Spleen (tissue), 11 donors: ENCODE data around the gene CSRP2. TPM values are rescaled to one million over a fixed set of nuclear protein-coding genes. Genes with fewer than 3 reads are reported as not detected.

Experiments used
- DNase-seq: peaks from one replicate; pipeline ENCODE4 v3.0.0-alpha.2; 2020
- H3K27ac ChIP-seq, 8 donors: fragments of 200-600 bp; sonication (generic) in 7 of 8; 1 replicate in 4 of 8; 2 replicates in 4 of 8; pipeline versions ENCODE4 v1.5.0 to v1.8.0; 2016 to 2021; ENCODE audit warnings: inconsistent platforms in 4 of 8, mild to moderate bottlenecking in 4 of 8, moderate library complexity in 1 of 8
- H3K27me3 ChIP-seq, 7 donors: fragments of 200-600 bp; sonication (generic) in 6 of 7; replicated peaks in 1 of 7; 1 replicate in 4 of 7; 2 replicates in 3 of 7; pipeline versions ENCODE4 v1.5.0 to v1.8.0; 2016 to 2021; ENCODE audit warnings: inconsistent platforms in 3 of 7, mild to moderate bottlenecking in 1 of 7
- H3K36me3 ChIP-seq, 6 donors: fragments of 200-600 bp; sonication (generic) in 5 of 6; 1 replicate in 4 of 6; 2 replicates in 2 of 6; pipeline versions ENCODE4 v1.5.0 to v1.8.0; 2016 to 2021; ENCODE audit warnings: inconsistent platforms in 2 of 6
- H3K4me1 ChIP-seq, 6 donors: fragments of 200-600 bp; sonication (generic) in 5 of 6; 1 replicate in 3 of 6; 2 replicates in 3 of 6; pipeline versions ENCODE4 v1.5.0 to v1.8.0; 2016 to 2021; ENCODE audit warnings: inconsistent platforms in 3 of 6
- H3K4me3 ChIP-seq, 8 donors: fragments of 200-600 bp; sonication (generic) in 7 of 8; 1 replicate in 4 of 8; 2 replicates in 4 of 8; pipeline versions ENCODE4 v1.5.0 to v1.8.0; 2016 to 2021; ENCODE audit warnings: inconsistent platforms in 4 of 8, mild to moderate bottlenecking in 4 of 8, moderate library complexity in 2 of 8
- H3K9me3 ChIP-seq, 8 donors: fragments of 200-600 bp; sonication (generic) in 7 of 8; 1 replicate in 4 of 8; 2 replicates in 4 of 8; pipeline versions ENCODE4 v1.5.0 to v1.8.0; 2016 to 2021; ENCODE audit warnings: inconsistent platforms in 4 of 8
- CTCF ChIP-seq, 11 experiments: fragments of 200-600 bp in 7 of 11; fragments of 450-650 bp in 4 of 11; sonication (generic) in 4 of 11; IDR thresholded peaks in 8 of 11; conservative IDR thresholded peaks in 3 of 11; 1 replicate in 7 of 11; 2 replicates in 4 of 11; pipeline versions ENCODE4 v1.4.0 to v1.8.0; 2016 to 2021; ENCODE audit warnings: antibody characterized with exemption in 11 of 11, inconsistent platforms in 4 of 11, mild to moderate bottlenecking in 1 of 11
- POLR2A ChIP-seq, 3 donors: fragments of 450-650 bp; IDR thresholded peaks; one replicate each; pipeline ENCODE4 v1.5.1; 2017; ENCODE audit warnings: antibody characterized with exemption in 3 of 3, mild to moderate bottlenecking in 1 of 3
- POLR2AphosphoS5 ChIP-seq, 3 donors: sonication (generic); formaldehyde crosslinking; IDR thresholded peaks; one replicate each; pipeline ENCODE4 v1.5.1; 2017; ENCODE audit warnings: antibody characterized with exemption in 3 of 3
- WGBS, 5 donors: extraction: QIAGEN DNeasy Blood & Tissue Kit in 3 of 5; methylation state at CpG; one replicate each; pipeline versions ENCODE4 v1.1.5 to v1.1.7; 2013 to 2018; 5-methylcytosine and 5-hydroxymethylcytosine counted together
- intact Hi-C: fragments of 100-400 bp; cut with DNase I; formaldehyde crosslinking; loops from one replicate; pipeline ENCODE4 v1.15.0; 2023; ENCODE audit warnings: low total_unique reads
- polyA plus RNA-seq, 3 donors: library from polyadenylated mRNA; stranded (reverse); fragments of 200-250 nt; gene quantifications; one replicate each; pipeline ENCODE4 v1.2.1, GENCODE V29; 2013
- total RNA-seq, 7 donors: library from RNA; depleted of rRNA in 3 of 7; stranded (reverse); fragments of >200 nt in 3 of 7; fragmentation: NEBNext Ultra II Directional in 4 of 7; extraction: Animal tissue kit (Norgen Biotek cat#: 25700) in 4 of 7; gene quantifications; one replicate each; pipeline versions ENCODE4 v1.1.0 to v1.2.1, GENCODE V29; 2016 to 2021
- donor health status: healthy with polysubstance abuse.
- donor health status: DM: no; HTN: no; CAD: no; lungs with moderate emphysema.
- donor health status: DM: no; HTN: no; CAD: no.
- donor health status: Bipolar disorder and iron deficiency.
- donor health status: healthy.
- donor health status: DM: no; HTN: no; CAD: no.
- donor health status: DM: yes; HTN: yes; CAD: no.

Gene CSRP2
- total and polyA plus RNA-seq, 10 donors: 8.9 to 38.6 (median 19.6) TPM

GRCh38 chr12:76878099-76878898 lies 520 bp downstream of the CSRP2 start:
- 1 to 2% (median 1%) methylated on average over 33 to 44 of the region's 44 CpGs for WGBS, 5 donors
- DNase-seq: no peak
- Histone ChIP-seq H3K27ac (peak overlapping the region in 7 of 8 donors; percentile 76 to 90 (median 82)), H3K27me3 (peaks cover 0 to 45% (median 13%) of the 10 kb centered on the region in 7 donors), H3K4me3 (peak overlapping the region; percentile 48 to 79 (median 56)), H3K4me1 (peaks cover 5 to 28% (median 16%) of the 10 kb centered on the region in 6 donors), H3K36me3 (no peaks in the 10 kb centered on the region), H3K9me3 (no peaks in the 10 kb centered on the region)
- TF ChIP-seq CTCF (IDR thresholded peaks at IDR 0.05 in 8 of 11, conservative IDR thresholded peaks at IDR 0.05 in 3 of 11) (peak in 1 of 11 experiments; percentile 25), POLR2AphosphoS5 (IDR thresholded peaks at IDR 0.05) (no peak)
- intact Hi-C loops: no loop called here

- peaks cover 5 to 31% (median 16%) of the 10 kb centered on the region in 6 donors for H3K4me1 ChIP-seq
- peaks cover 0 to 45% (median 13%) of the 10 kb centered on the region in 7 donors for H3K27me3 ChIP-seq
- WGBS, 5 donors: 80 to 96% (median 90%) methylated on average over 2 of the region's 2 CpGs
- H3K27ac ChIP-seq: no peak overlapping the region
- H3K36me3 ChIP-seq: no peaks in the 10 kb centered on the region
- no peak for TF ChIP-seq POLR2AphosphoS5 (IDR thresholded peaks at IDR 0.05)
- TF ChIP-seq CTCF (IDR thresholded peaks at IDR 0.05 in 8 of 11, conservative IDR thresholded peaks at IDR 0.05 in 3 of 11): no peak
- no peak for TF ChIP-seq POLR2A (IDR thresholded peaks at IDR 0.05)
- intact Hi-C loops: no loop called here
- no peaks in the 10 kb centered on the region for H3K9me3 ChIP-seq
- no peak overlapping the region for H3K4me3 ChIP-seq
- no peak for DNase-seq
Observed at GRCh38 chr12:76876696-76877229, 2.1 kb downstream of the CSRP2 start.

- Histone ChIP-seq H3K4me1 (peaks cover 5 to 27% (median 14%) of the 10 kb centered on the region in 6 donors), H3K4me3 (no peak overlapping the region)
- intact Hi-C loops: no loop called here
Observed at GRCh38 chr12:76874491-76875190, 4.2 kb downstream of the CSRP2 start.

More at GRCh38 chr12:76874491-76875190, 4.2 kb downstream of the CSRP2 start:
- Histone ChIP-seq H3K27ac (peak overlapping the region in 1 of 8 donors; percentile 3), H3K27me3 (peaks cover 0 to 36% (median 13%) of the 10 kb centered on the region in 7 donors), H3K36me3 (no peaks in the 10 kb centered on the region), H3K9me3 (no peaks in the 10 kb centered on the region)
- TF ChIP-seq POLR2A (IDR thresholded peaks at IDR 0.05) (no peak), POLR2AphosphoS5 (IDR thresholded peaks at IDR 0.05) (no peak), CTCF (IDR thresholded peaks at IDR 0.05 in 8 of 11, conservative IDR thresholded peaks at IDR 0.05 in 3 of 11) (no peak)
- no peak for DNase-seq
- 76 to 88% (median 79%) methylated on average over 11 of the region's 11 CpGs for WGBS, 5 donors
